H9 (cell line): ENCODE measurements around the gene PRPH2. TPM values are rescaled to one million over a fixed set of nuclear protein-coding genes. Genes with fewer than 3 reads are reported as not detected.

ENCODE experiments used
- DNase-seq: peaks from one replicate; pipeline ENCODE4 v3.0.0-alpha.2; 2017
- H2AFZ ChIP-seq: one replicate; pipeline ENCODE4 v1.6.1; 2013; ENCODE audit warnings: mild to moderate bottlenecking, low read length, control low read depth, moderate library complexity
- H2AK5ac ChIP-seq: 2 replicates; pipeline ENCODE4 v1.6.1; 2013; ENCODE audit warnings: low read length, control low read depth, mixed read lengths; ENCODE audit not compliant: insufficient read length
- H2BK120ac ChIP-seq: one replicate; pipeline ENCODE4 v1.6.1; 2013; ENCODE audit warnings: low read depth, mild to moderate bottlenecking, low read length, control low read depth, inconsistent platforms; ENCODE audit not compliant: poor library complexity, severe bottlenecking
- H2BK12ac ChIP-seq: 2 replicates; pipeline ENCODE4 v1.6.1; 2013; ENCODE audit warnings: low read length, control low read depth, mixed read lengths, low read depth; ENCODE audit not compliant: insufficient read length
- H2BK15ac ChIP-seq: 2 replicates; pipeline ENCODE4 v1.6.1; 2013; ENCODE audit warnings: low read depth, low read length, control low read depth
- H2BK20ac ChIP-seq: one replicate; pipeline ENCODE4 v1.6.1; 2013; ENCODE audit warnings: low read depth, mild to moderate bottlenecking, low read length, control low read depth, inconsistent platforms; ENCODE audit not compliant: poor library complexity, severe bottlenecking
- H2BK5ac ChIP-seq: 2 replicates; pipeline ENCODE4 v1.6.1; 2013; ENCODE audit warnings: low read length, control low read depth, mixed read lengths; ENCODE audit not compliant: insufficient read length
- H3K14ac ChIP-seq: 2 replicates; pipeline ENCODE4 v1.6.1; 2013; ENCODE audit warnings: low read length, control low read depth; ENCODE audit not compliant: insufficient read depth
- H3K18ac ChIP-seq: 2 replicates; pipeline ENCODE4 v1.6.1; 2013; ENCODE audit warnings: low read depth, mild to moderate bottlenecking, mixed read lengths, low read length, control low read depth; ENCODE audit not compliant: insufficient read length
- H3K23ac ChIP-seq: 2 replicates; pipeline ENCODE4 v1.6.1; 2013; ENCODE audit warnings: low read length, control low read depth, mixed read lengths, low read depth; ENCODE audit not compliant: insufficient read length
- H3K23me2 ChIP-seq: 2 replicates; pipeline ENCODE4 v1.6.1; 2013; ENCODE audit warnings: low read depth, mild to moderate bottlenecking, mixed read lengths, low read length, control low read depth; ENCODE audit not compliant: insufficient read length, poor library complexity, severe bottlenecking
- H3K27ac ChIP-seq: 2 replicates; pipeline ENCODE4 v1.5.1; 2013; ENCODE audit warnings: low read length, control low read depth, mixed read lengths, low read depth; ENCODE audit not compliant: insufficient read length
- H3K27me3 ChIP-seq: 2 replicates; pipeline ENCODE4 v1.6.1; 2013; ENCODE audit warnings: low read length, control low read depth, inconsistent platforms; ENCODE audit not compliant: insufficient read depth
- H3K4ac ChIP-seq: 2 replicates; pipeline ENCODE4 v1.6.1; 2013; ENCODE audit warnings: low read depth, mild to moderate bottlenecking, control low read depth, inconsistent platforms, low read length, moderate library complexity
- H3K4me1 ChIP-seq: 2 replicates; pipeline ENCODE4 v1.6.1; 2013; ENCODE audit warnings: low read length, control low read depth, inconsistent platforms; ENCODE audit not compliant: insufficient read depth
- H3K4me2 ChIP-seq: 2 replicates; pipeline ENCODE4 v1.6.1; 2013; ENCODE audit warnings: low read length, control low read depth, mixed read lengths; ENCODE audit not compliant: insufficient read length, insufficient read depth
- H3K56ac ChIP-seq: 2 replicates; pipeline ENCODE4 v1.6.1; 2013; ENCODE audit warnings: low read depth, mild to moderate bottlenecking, mixed read lengths, low read length, control low read depth; ENCODE audit not compliant: insufficient read length
- H3K79me1 ChIP-seq: 2 replicates; pipeline ENCODE4 v1.6.1; 2013; ENCODE audit warnings: low read depth, mild to moderate bottlenecking, moderate library complexity, low read length, control low read depth, inconsistent platforms; ENCODE audit not compliant: insufficient read depth, poor library complexity, severe bottlenecking
- H3K79me2 ChIP-seq: 2 replicates; pipeline ENCODE4 v1.6.1; 2013; ENCODE audit warnings: low read length, control low read depth, inconsistent platforms; ENCODE audit not compliant: insufficient read depth
- H3K9ac ChIP-seq: 2 replicates; pipeline ENCODE4 v1.6.1; 2013; ENCODE audit warnings: low read length, control low read depth, mixed read lengths; ENCODE audit not compliant: insufficient read length; ENCODE audit errors: extremely low read depth
- H3K9me3 ChIP-seq: one replicate; pipeline ENCODE4 v1.6.1; 2013; ENCODE audit warnings: low read depth, low read length, inconsistent platforms; ENCODE audit not compliant: control insufficient read depth
- H3T11ph ChIP-seq: one replicate; pipeline ENCODE4 v1.6.1; 2013; ENCODE audit warnings: mild to moderate bottlenecking, low read length, control low read depth, inconsistent platforms
- H4K20me1 ChIP-seq: one replicate; pipeline ENCODE4 v1.6.1; 2013; ENCODE audit not compliant: control insufficient read depth, insufficient read length, insufficient read depth
- H4K5ac ChIP-seq: 2 replicates; pipeline ENCODE4 v1.6.1; 2013; ENCODE audit warnings: low read depth, mild to moderate bottlenecking, mixed read lengths, low read length, control low read depth; ENCODE audit not compliant: insufficient read length
- H4K8ac ChIP-seq: replicated peaks from 2 replicates; pipeline ENCODE4 v1.6.1; 2013; ENCODE audit warnings: low read length, control low read depth, mixed read lengths, low read depth; ENCODE audit not compliant: insufficient read length
- H4K91ac ChIP-seq: 2 replicates; pipeline ENCODE4 v1.6.1; 2013; ENCODE audit warnings: low read depth, mild to moderate bottlenecking, moderate library complexity, mixed read lengths, low read length, control low read depth; ENCODE audit not compliant: insufficient read length
- H3K27ac Mint-ChIP-seq, 3 experiments: 2 replicates in 2 of 3; 3 replicates in 1 of 3; pipeline ENCODE4 v1.8.0; 2020 to 2021; ENCODE audit warnings: mixed read lengths in 3 of 3, mild to moderate bottlenecking in 1 of 3, moderate library complexity in 1 of 3
- H3K27me3 Mint-ChIP-seq: 2 replicates; pipeline ENCODE4 v1.8.0; 2021; ENCODE audit warnings: low read depth, mild to moderate bottlenecking, moderate library complexity, mixed read lengths
- H3K36me3 Mint-ChIP-seq, 3 experiments: 2 replicates in 2 of 3; 3 replicates in 1 of 3; pipeline ENCODE4 v1.8.0; 2020 to 2021; ENCODE audit warnings: low read depth in 3 of 3, mixed read lengths in 3 of 3; ENCODE audit not compliant: insufficient read depth in 1 of 3
- H3K4me1 Mint-ChIP-seq, 2 experiments: 2 replicates each; pipeline ENCODE4 v1.8.0; 2020; ENCODE audit warnings: mixed read lengths in 2 of 2
- H3K4me3 Mint-ChIP-seq, 2 experiments: 2 replicates in 1 of 2; 3 replicates in 1 of 2; pipeline ENCODE4 v1.8.0; 2020 to 2021; ENCODE audit warnings: mild to moderate bottlenecking in 2 of 2, mixed read lengths in 2 of 2, moderate library complexity in 1 of 2
- H3K9me3 Mint-ChIP-seq, 2 experiments: 2 replicates in 1 of 2; 3 replicates in 1 of 2; pipeline ENCODE4 v1.8.0; 2020; ENCODE audit warnings: mild to moderate bottlenecking in 2 of 2, mixed read lengths in 2 of 2, moderate library complexity in 1 of 2
- CTCF ChIP-seq: fragments of 200-600 bp; sonication (generic); conservative IDR thresholded peaks from 3 replicates; pipeline ENCODE4 v1.8.0; 2021; ENCODE audit warnings: antibody characterized with exemption, mild to moderate bottlenecking
- WGBS: extraction: QIAGEN DNeasy Blood & Tissue Kit; methylation state at CpG from one replicate; pipeline ENCODE4 v1.1.7; 2013; ENCODE audit warnings: missing lambda C conversion rate, low lambda C conversion rate, mixed read lengths; ENCODE audit not compliant: insufficient read length; ENCODE audit errors: extremely low coverage; 5-methylcytosine and 5-hydroxymethylcytosine counted together
- total RNA-seq: library from RNA; stranded (reverse); gene quantifications from 2 replicates; pipeline ENCODE4 v1.2.1, GENCODE V29; 2021

The PRPH2 gene
- total RNA-seq, 1 experiment from 2014 or later: 0.31 TPM

- Histone ChIP-seq H3K79me2 (no peaks in the 10 kb centered on the region), H3K9ac (no peak overlapping the region), H2BK120ac (no peak overlapping the region), H4K5ac (no peak overlapping the region), H3K23ac (no peak overlapping the region), H2BK20ac (no peak overlapping the region), H4K91ac (no peak overlapping the region), H3K4me1 (peaks cover 9% of the 10 kb centered on the region; the same call in 1 of the 2 replicates), H3K27me3 (no peaks in the 10 kb centered on the region), H2BK5ac (no peak overlapping the region), H4K8ac (no peak overlapping the region), H3K56ac (no peak overlapping the region), H3K27ac (no peak overlapping the region), H3K14ac (no peak overlapping the region), H2AK5ac (no peak overlapping the region), H3K18ac (no peak overlapping the region), H3K9me3 (no peaks in the 10 kb centered on the region), H4K20me1 (no peaks in the 10 kb centered on the region), H2BK12ac (no peak overlapping the region), H2BK15ac (no peak overlapping the region), H3K79me1 (no peaks in the 10 kb centered on the region), H3K4me2 (no peak overlapping the region), H3T11ph (no peak overlapping the region), H3K23me2 (no peaks in the 10 kb centered on the region), H2AFZ (no peak overlapping the region), H3K4ac (no peak overlapping the region)
- no peaks in the 10 kb centered on the region for H3K9me3 Mint-ChIP-seq
- H3K36me3 Mint-ChIP-seq: peaks cover 4 to 17% (median 10%) of the 10 kb centered on the region in 3 experiments; a peak in 5 of 7 replicates
- 0 out of 2 replicates have a peak, but pooled peaks cover 2% of the 10 kb centered on the region for H3K27me3 Mint-ChIP-seq
- TF ChIP-seq CTCF: no peak
- no CpG with 5 or more reads among the region's 5 CpGs for WGBS
- no peak overlapping the region for H3K4me3 Mint-ChIP-seq
- no peak overlapping the region for H3K27ac Mint-ChIP-seq
- DNase-seq: no peak
- peaks cover 48 to 60% of the 10 kb centered on the region in 2 experiments for H3K4me1 Mint-ChIP-seq
Measured at GRCh38 chr6:42754759-42755158, 32.4 kb upstream of the PRPH2 start.
